ENCODE results near the gene CNTFR. TPM values are rescaled to one million over a fixed set of nuclear protein-coding genes. Genes with fewer than 3 reads are reported as not detected.

CNTFR gene
- total RNA-seq, 1 donor from 2014 or later: 7.5 TPM

DNA sequence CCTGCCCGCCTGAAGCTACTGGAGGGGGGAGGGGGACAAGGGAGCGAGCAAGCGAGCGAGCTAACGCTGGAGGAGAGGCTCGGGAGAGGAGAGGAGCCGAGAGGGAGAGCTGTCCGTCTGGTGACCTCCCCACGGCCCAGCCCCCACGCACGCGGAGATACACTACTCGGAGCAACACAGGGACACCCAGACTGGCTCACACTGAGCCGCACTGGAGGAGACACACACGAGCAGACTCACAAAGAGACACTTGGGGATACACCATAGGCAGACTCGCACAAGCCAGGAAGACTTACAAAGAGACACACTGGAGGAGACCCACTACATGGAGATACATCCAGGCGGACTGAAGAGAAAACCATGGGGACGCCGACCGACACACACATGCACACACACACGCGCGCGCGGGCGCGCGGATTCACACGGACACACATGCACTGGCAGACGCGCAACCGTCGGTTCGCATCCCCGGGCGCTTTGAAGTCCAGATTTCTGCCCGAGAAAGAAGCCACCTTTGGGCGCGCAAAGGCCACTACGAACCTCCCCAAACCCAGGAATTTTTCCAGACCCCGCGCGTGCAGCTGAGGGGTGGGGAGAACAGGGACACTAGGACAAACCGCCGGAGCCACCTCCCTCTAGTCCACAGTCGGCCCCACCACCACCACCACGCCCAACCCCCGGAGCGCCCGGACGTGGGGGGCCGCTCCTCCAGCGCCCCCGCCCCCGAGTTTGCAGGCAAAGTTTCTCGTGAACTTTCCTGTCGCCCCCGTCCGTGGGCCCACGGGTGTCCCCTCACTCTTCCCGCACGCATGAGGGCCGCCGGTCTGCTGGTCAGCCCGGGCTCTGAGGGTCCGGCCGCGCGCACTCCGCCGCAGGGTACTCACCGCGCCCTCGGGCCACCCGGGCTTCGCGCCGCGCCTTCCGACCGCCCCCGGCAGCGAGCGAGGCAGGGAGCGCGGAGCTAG is 571 bp downstream of the CNTFR start:
- DNase-seq: peak; percentile 27

GRCh38 chr9:34587271-34587670 is 2.3 kb downstream of the CNTFR start:
- no peak for DNase-seq

DNA sequence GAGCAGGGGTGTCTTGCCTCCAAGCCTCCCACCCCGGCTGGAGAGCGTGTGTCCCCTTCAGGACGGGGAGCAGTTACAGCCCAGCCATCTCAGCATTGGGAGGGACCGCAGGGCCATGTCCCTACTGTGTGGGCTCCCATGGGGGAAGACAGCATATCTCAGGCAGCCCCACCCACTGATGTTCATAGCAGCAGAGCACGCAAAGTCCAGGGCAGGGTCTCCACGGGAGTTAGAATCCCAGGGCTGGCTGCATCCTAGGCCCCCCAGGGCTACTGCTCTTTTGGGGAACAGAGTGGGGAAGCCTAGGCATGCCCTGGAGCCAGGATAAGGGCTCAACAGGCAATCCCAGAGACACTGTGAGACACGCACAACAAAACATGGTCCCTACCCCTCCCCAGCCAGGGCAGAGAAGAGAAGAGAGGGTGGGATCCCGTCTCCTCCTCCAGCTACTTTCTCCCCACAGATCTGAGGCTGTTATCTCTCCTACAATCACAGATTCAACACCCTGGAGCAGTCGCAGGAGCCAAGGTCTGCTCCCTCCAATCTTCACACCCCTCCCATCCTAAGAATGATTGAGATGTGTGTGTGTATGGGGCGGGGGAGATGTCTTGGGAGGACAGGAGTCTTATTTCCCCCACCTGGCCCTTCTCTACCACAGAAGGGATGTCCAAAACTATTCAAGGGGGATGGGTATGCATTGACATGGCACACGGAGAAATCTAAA is 3.4 kb downstream of the CNTFR start:
- DNase-seq: no peak

DNA sequence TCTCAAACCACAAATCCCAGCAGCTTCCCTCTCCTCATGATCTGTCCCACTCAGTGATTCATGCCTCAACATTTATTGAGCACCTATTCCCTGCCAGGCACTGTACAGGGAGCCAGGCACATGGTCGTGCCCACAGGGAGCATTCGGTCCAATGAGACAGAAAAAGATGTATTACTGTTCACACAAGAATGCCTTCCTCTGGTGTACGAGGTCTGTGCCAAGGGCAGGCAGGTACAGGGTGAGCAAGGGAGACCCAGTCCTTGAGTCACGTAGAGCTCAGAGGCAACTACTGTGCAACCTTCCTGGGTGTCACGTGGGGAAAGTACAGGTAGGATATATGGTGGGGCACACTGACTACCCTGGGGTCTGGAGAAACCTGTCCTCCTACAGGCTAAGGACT is 4.6 kb downstream of the CNTFR start:
- DNase-seq: no peak

DNA sequence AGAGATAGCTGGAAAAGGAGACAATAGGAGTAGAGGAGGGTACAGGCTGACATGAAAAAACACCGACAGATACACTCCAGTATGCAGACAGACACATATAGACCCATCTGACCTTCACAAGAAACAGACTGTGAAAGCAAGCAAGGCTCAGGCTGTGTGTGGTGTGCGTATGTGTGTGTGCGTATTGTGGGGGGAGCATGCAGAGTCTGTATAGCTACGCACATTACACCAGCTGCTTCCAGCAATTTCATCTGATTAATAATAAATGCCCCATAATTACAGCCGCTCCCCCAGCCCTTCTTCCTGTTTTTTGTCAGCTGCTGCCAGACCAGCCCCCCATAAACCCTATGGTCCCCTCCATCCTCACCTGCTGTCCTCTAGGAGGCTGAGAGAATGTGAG is 6.7 kb downstream of the CNTFR start:
- no peak for DNase-seq

- no peak for DNase-seq
Observed at GRCh38 chr9:34581318-34581717, 8.2 kb downstream of the CNTFR start.

DNA sequence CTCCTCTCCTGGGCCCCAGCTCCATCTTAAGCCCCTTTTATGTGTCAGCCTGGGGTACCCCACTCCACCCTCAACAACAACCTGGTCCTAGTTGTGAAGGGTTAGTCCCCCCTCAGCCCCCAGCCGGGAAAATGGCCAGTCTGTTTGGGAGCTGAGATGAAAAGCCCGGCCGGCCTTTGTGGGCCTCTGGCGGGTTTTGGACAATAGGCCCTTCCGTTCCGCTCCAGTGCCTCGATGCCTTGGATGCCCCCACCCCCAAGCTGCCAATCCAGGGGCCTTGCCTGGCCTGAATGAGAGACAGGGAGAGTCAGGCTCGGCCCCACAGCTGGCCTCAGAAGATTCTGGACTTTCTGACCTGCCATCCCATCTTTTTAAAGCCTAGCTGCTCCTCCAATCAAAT is 9.2 kb downstream of the CNTFR start:
- no peak for DNase-seq

DNA sequence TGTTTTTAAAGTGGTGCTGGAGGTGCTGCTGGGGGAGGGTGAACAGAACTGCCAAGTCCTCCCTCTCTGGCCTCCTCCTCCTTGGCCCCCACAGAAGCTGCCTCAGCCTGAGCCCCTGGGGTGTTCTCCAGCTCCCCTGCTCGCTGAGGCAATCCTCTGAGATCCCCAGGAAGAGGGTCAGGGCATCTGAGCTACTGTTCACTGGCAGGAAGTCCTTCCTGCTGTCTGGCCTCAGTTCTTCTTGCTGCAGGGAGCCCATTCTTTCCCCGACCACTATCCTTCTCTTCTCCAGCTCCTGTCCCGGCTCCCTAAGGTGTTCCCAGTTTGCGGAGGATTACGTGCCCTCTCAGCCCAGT is 9.7 kb downstream of the CNTFR start:
- no peak for DNase-seq

DNA sequence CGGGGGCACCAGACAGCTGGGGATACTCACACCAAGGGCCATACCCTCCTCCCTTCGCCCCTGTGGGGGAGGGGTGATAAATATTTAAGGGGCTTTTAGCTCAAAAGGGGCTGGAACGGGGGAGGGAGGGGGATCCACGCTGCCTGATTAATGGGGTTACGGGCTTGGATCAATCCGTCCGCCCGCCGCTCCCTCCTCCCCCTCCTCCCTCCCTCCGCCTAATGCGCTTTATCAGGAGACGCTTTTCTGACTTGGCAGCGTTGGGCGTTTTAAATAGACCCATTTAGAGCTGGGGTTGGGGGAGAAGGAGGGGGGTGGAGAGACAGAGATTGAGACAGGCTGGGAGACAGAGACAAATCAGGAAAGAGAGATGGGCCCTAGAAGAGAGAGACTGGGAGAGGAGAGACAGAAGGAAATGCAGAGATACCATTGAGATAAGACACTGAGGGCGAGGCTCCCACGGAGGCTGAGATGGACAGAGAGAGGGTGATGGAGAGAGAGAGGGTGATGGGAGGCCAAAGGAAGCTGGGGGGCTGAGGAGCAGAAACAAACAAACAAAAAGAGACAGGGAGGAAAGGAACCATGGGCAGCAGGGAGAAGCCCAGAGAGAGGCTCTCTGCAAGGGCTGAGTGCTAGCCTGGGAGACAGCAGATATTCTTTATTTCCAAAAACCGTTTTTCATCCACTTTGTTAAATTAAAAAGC is 10.3 kb downstream of the CNTFR start:
- no peak for DNase-seq

DNA sequence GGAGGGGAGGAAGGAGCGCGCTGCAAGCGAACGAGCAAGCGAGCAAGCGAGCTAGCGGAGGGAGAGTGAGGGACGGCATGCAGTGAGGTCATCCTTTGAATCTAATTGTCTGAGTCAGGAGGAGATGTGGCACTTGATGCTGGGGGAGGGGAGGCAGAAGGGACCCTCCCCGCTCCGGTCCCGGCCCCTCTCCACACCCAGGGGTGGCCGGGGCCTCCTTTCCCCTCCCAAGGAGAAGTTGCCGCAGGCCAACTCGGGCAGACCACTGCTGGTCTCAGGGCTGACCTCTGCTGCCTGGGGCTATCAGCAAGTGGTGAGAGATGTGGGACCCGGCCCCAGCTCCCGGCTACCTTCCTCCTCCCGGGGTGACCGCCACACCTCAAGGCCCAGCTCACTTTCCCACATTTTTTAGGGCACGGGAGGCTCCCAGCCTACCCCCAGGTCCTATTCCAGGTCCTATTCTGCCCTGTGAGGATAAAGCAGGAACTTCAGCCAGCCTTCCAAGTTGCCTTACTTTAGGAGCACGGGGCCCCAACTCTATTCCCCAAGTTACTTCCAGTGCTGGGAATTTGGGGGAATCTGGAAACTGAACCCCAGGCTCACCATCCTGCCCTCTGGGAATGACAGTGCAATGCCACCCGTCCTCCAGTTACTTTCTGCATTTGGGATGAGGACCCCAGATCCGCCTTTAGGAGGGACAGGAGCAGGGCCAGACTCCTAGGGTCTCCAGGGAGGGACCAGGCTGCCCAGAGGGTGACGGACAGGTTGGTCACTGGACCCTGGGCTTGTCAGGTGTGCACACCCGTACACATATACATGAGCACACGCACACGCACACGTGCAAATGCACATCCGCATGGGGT is 11.1 kb downstream of the CNTFR start:
- peak; percentile 67 for DNase-seq

GRCh38 chr9:34577400-34578240 is 11.9 kb downstream of the CNTFR start:
- DNase-seq: peak; percentile 21

GRCh38 chr9:34576597-34577399 is 12.7 kb downstream of the CNTFR start:
- no peak for DNase-seq

DNA sequence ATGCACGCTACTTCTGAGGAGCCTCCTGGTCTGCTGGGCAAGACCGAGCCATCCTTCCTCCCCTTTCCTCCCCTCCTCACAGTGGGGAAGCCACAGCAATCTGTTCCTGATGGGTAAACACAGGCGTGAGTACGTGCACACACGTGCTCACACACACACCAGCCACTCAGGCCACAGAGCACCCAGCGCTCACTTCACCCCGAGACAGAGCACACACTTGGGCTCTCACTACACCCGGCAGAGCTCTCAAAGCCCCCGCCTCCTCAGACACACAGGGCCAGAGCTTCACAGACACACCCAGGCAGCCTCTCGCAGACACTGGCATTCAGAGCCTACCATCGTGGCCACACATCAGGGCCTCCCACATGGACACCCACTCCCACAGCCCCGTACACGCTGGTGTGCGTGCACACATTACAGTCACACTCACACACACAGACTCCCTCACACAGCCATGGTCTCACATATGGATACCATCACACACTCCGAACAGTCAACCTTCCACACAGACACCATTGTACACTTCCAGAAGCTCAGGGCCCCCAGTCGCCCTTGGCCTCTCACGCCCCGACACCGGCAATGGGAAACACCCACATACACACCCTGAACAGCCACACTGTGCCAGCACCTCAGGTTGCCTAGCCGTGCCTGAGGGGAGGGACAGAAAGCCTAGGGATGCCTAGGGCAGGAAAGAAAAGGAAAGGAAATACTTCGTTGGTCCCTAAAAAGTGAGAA is 13.5 kb downstream of the CNTFR start:
- DNase-seq: peak; percentile 10

DNA sequence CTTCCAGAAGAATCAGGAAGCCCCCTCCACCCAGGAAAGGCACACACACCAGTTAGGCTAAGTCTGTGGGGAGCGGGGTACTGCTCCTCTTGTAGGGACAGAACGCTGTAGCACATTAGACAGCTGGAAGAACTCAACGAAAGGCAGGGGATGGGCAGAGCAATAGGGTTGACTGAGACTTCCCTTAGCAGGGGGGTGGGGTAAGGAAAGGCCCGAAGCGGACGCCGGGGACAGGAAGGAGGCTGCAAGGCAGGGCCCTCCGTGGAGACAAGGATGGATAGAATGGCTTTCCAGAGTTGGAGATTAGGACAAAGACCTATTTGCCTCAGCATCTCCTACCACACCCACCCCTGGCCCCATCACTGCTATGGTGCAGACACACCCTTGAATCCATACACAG is 14.3 kb downstream of the CNTFR start:
- DNase-seq: no peak

- no peak for DNase-seq
Observed at GRCh38 chr9:34574571-34574970, 15.0 kb downstream of the CNTFR start.

DNA sequence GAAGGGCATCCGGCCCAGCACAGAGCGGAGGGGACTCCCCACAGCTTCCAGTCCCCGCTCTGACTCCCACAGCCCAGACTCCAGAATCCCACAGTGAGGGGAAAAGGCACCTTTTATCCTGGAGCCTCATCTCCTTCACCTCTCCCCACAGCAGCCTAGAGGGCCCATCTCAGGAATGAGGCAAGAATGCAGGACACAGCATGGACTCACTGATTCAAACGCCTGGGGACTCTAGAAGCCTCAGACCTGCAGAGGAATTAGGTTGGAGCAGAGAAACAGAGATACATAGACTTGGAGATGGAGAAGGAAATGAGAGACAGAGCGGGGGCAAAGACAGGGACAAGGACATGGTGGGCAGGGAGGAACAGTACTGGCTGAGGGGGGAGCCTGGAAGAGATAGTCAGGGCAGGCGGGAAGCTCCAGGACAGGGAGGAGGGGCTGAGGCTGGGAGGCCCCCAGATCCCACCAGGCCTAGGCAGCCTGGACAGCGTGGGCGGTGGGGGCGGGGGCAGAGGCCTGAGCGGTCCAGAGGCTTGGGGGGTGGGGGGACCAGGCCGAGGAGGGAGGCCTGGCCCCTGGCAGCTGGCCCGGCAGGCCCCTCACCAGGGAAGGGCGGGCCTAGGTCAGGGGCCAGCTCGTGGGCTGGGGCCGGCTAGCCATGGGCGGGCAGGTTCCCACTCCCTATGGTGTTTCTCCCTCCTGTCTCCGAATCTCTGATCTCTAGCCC is 15.8 kb downstream of the CNTFR start:
- no peak for DNase-seq

DNA sequence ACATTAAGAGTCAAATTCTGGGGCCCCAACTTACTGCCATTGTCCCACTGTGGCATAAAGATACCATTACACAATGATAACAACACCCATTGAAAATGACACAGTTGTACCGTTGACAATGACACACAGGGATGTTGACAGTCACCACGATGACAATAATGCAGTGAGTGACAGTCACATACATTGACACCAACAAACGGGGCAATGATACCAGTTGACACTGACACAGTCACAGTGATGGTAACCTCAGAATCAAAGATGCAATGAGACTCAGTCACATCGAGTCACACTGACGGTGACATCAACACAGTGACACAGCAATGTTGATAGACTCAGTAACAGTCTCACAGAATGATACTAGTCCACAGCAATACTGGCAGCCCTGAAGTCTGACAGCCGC is 16.9 kb downstream of the CNTFR start:
- DNase-seq: no peak

GRCh38 chr9:34572092-34572491 is 17.4 kb downstream of the CNTFR start:
- DNase-seq: no peak

DNA sequence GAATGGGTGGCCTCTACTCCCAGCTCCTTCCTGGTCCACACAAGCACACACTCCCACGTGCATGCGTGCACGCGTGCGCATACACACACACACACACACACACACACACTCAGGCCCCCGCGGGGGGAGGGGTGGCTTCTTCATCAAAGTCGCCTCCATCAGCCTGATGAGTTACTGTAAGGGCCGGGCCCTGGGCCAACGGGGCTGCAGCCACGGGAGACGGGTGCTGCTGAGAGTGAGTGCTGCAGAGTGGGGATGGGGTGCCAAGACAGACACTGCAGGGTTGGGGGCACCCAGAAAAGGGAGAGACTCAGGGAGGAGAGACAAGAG is 18.1 kb downstream of the CNTFR start:
- no peak for DNase-seq
